ENCODE data around the gene WDFY1. TPM values are rescaled to one million over a fixed set of nuclear protein-coding genes. Genes with fewer than 3 reads are reported as not detected.

The WDFY1 gene
- total RNA-seq, 4 donors from 2014 or later, result 40.4 to 99.6 (median 71.6) TPM

GRCh38 chr2:223826995-223827394 is 118.1 kb downstream of the WDFY1 start:
- Histone ChIP-seq H3K36me3 (no peaks in the 10 kb centered on the region), H3K4me3 (no peak overlapping the region), H3K9me3 (no peaks in the 10 kb centered on the region), H3K4me1 (no peaks in the 10 kb centered on the region), H3K27me3 (no peaks in the 10 kb centered on the region), H3K27ac (no peak overlapping the region)
- TF ChIP-seq POLR2AphosphoS5 (IDR thresholded peaks at IDR 0.05), result no peak
- TF ChIP-seq CTCF (IDR thresholded peaks at IDR 0.05), result no peak
- in situ Hi-C loops (cut with MboI; ENCODE audit: low pct_ligation_motif_present in 1 of 4, low pct_unique_long_range_greater_than_20kb in 1 of 4, low sequenced_read_pairs in 3 of 4), result no loop called here
- DNase-seq, result no peak
- intact Hi-C loops (cut with DNase I; ENCODE audit: low total_unique reads), result no loop called here
- 39 to 100% methylated on average over 1 to 4 of the region's 4 CpGs for WGBS, 2 donors (ENCODE audit: low coverage in 1 of 2)

Other genes starting within 250 kb of the WDFY1 start
- gene AP1S3, start 107.8 kb downstream of the WDFY1 start, total RNA-seq, result 1 to 10 TPM in 3 of 4 donors, not detected in 1; 2.3 to 6.7 (median 3.0) TPM
- 10 to 100 TPM; 18.9 to 58.4 (median 31.7) TPM for gene MRPL44, start 12.1 kb upstream of the WDFY1 start, total RNA-seq
- gene SERPINE2, start 94.0 kb upstream of the WDFY1 start, total RNA-seq, result 10 to 100 TPM in 3 of 4 donors, 1 to 10 TPM in 1; 4.9 to 37.4 (median 15.8) TPM